Caki2 (cell line): Measurements from ENCODE around the gene BMI1. TPM values are rescaled to one million over a fixed set of nuclear protein-coding genes. Genes with fewer than 3 reads are reported as not detected.

Source experiments
- total RNA-seq: library from RNA; depleted of rRNA; stranded (reverse); fragments of >200 nt; shearing (Covaris generic); gene quantifications from 2 replicates; pipeline ENCODE4 v1.2.3, GENCODE V29; 2014; ENCODE audit warnings: low replicate concordance; rRNA removed

The BMI1 gene
- total RNA-seq, 1 experiment from 2014 or later, result 58.8 TPM

Other genes with a start within 250 kb of the BMI1 start
- not detected in 2 replicates for gene EBLN1, start 103.1 kb upstream of the BMI1 start, total RNA-seq
- 70.6 and 91.7 TPM in 2 replicates for gene COMMD3, start 4.7 kb upstream of the BMI1 start, total RNA-seq
- not detected in 2 replicates for gene SPAG6, start 24.4 kb downstream of the BMI1 start, total RNA-seq